Measurements from ENCODE around the gene HMGCS2. TPM values are rescaled to one million over a fixed set of nuclear protein-coding genes. Genes with fewer than 3 reads are reported as not detected.
A peak's percentile ranks its signal among the peaks of the same experiment; 100 is the strongest.

Gene HMGCS2
- total and polyA plus RNA-seq, 9 of the 15 experiments (the other 6 are each of a cell fraction or from before 2014, with no cell fraction given), result 0.13 TPM; not detected in 8

GRCh38 chr1:119743776-119744597, 24.7 kb downstream of the HMGCS2 start (continued):
- TF ChIP-seq UBTF (IDR thresholded peaks at IDR 0.05; ENCODE audit: borderline replicate concordance in 1 of 2, low read depth in 2 of 2, low read length in 2 of 2) (0 out of 4 replicates have a peak, but pooled peaks of 1 of the 2 experiments have one; percentile 30), GABPB2 (CRISPR knock-in tag; conservative IDR thresholded peaks at IDR 0.05) (0 out of 2 replicates have a peak, but pooled peaks have one; percentile 37), GATAD2B (IDR thresholded peaks at IDR 0.05; ENCODE audit: borderline replicate concordance) (no peak), POLR2G (IDR thresholded peaks at IDR 0.05; ENCODE audit: low read depth, low read length) (peak; percentile 35; the same call in 1 of the 2 replicates), EGR1 (conservative IDR thresholded peaks at IDR 0.05) (0 out of 2 replicates have a peak, but pooled peaks have one; percentile 13), VEZF1 (CRISPR knock-in tag; IDR thresholded peaks at IDR 0.05) (0 out of 2 replicates have a peak, but pooled peaks have one; percentile 5), SOX6 (IDR thresholded peaks at IDR 0.05) (no peak), EHMT2 (IDR thresholded peaks at IDR 0.05) (no peak), HDAC2 (IDR thresholded peaks at IDR 0.05) (no peak), RHOXF2B (CRISPR knock-in tag; conservative IDR thresholded peaks at IDR 0.05) (0 out of 2 replicates have a peak, but pooled peaks have one; percentile 15)

Measured in K562 (cell line).